Measurements from ENCODE around the gene MRAS.
A peak's percentile ranks its signal among the peaks of the same experiment; 100 is the strongest.
"Not testable (repeated sequence)": the region's sequence is repeated elsewhere in the genome, so short reads cannot be mapped to it uniquely, and the experiment has no call there.

Gene MRAS

GRCh38 chr3:138365253-138365555, 16.8 kb downstream of the MRAS start:
- H3K27ac Mint-ChIP-seq = peak overlapping the region; percentile 95
- no peaks in the 10 kb centered on the region for H3K9me3 Mint-ChIP-seq
- H3K36me3 Mint-ChIP-seq (ENCODE audit: low read depth) = peaks cover 27% of the 10 kb centered on the region
- peaks cover 75% of the 10 kb centered on the region for H3K4me1 Mint-ChIP-seq (ENCODE audit: low read depth)
- no peak overlapping the region for H3K4me3 Mint-ChIP-seq
- intact Hi-C loops (cut with micrococcal nuclease) = no loop called here
- H3K27me3 Mint-ChIP-seq = no peaks in the 10 kb centered on the region

GRCh38 chr3:138366006-138366759, 17.8 kb downstream of the MRAS start:
- peaks cover 23% of the 10 kb centered on the region for H3K36me3 Mint-ChIP-seq (ENCODE audit: low read depth)
- H3K27ac Mint-ChIP-seq = peak overlapping the region; percentile 95
- no peaks in the 10 kb centered on the region for H3K27me3 Mint-ChIP-seq
- H3K4me1 Mint-ChIP-seq (ENCODE audit: low read depth) = peaks cover 81% of the 10 kb centered on the region
- no peak overlapping the region for H3K4me3 Mint-ChIP-seq
- intact Hi-C loops (cut with micrococcal nuclease) = loop anchor here (2.0 kb wide), 1 partner anchor 17 kb away; the partner anchor contains the start of gene MRAS
- peaks cover 7% of the 10 kb centered on the region for H3K9me3 Mint-ChIP-seq

GRCh38 chr3:138367326-138367850, 19.0 kb downstream of the MRAS start:
- Mint-ChIP-seq H3K4me3 (peak overlapping the region; percentile 2), H3K27me3 (no peaks in the 10 kb centered on the region), H3K4me1 (ENCODE audit: low read depth) (peaks cover 87% of the 10 kb centered on the region), H3K27ac (peak overlapping the region; percentile 95), H3K36me3 (ENCODE audit: low read depth) (peaks cover 19% of the 10 kb centered on the region), H3K9me3 (peaks cover 7% of the 10 kb centered on the region)
- intact Hi-C loops (cut with micrococcal nuclease) = loop anchor here (2.0 kb wide), 1 partner anchor 19 kb away; the partner anchor contains the start of gene MRAS

- Mint-ChIP-seq H3K27me3 (no peaks in the 10 kb centered on the region), H3K36me3 (ENCODE audit: low read depth) (peaks cover 18% of the 10 kb centered on the region), H3K9me3 (peaks cover 7% of the 10 kb centered on the region), H3K4me3 (peak overlapping the region; percentile 47), H3K27ac (peak overlapping the region; percentile 95), H3K4me1 (ENCODE audit: low read depth) (peaks cover 85% of the 10 kb centered on the region)
- intact Hi-C loops (cut with micrococcal nuclease) = loop anchor here (2.0 kb wide), 1 partner anchor 19 kb away; the partner anchor contains the start of gene MRAS
These were observed 19.5 kb downstream of the MRAS start for GRCh38 chr3:138367911-138368310.

- Mint-ChIP-seq H3K9me3 (peaks cover 10% of the 10 kb centered on the region), H3K36me3 (ENCODE audit: low read depth) (peaks cover 24% of the 10 kb centered on the region), H3K27me3 (no peaks in the 10 kb centered on the region), H3K27ac (peak overlapping the region; percentile 79), H3K4me1 (ENCODE audit: low read depth) (peaks cover 90% of the 10 kb centered on the region), H3K4me3 (no peak overlapping the region)
- intact Hi-C loops (cut with micrococcal nuclease) = no loop called here
These were observed 20.9 kb downstream of the MRAS start for GRCh38 chr3:138369151-138369900.

GRCh38 chr3:138370321-138370720, 21.9 kb downstream of the MRAS start:
- Mint-ChIP-seq H3K36me3 (ENCODE audit: low read depth) (peaks cover 34% of the 10 kb centered on the region), H3K4me1 (ENCODE audit: low read depth) (peaks cover 84% of the 10 kb centered on the region), H3K27ac (peak overlapping the region; percentile 79), H3K27me3 (no peaks in the 10 kb centered on the region), H3K4me3 (no peak overlapping the region), H3K9me3 (peaks cover 15% of the 10 kb centered on the region)
- intact Hi-C loops (cut with micrococcal nuclease) = no loop called here

GRCh38 chr3:138371070-138371965, 22.9 kb downstream of the MRAS start:
- Mint-ChIP-seq H3K9me3 (peaks cover 15% of the 10 kb centered on the region), H3K27me3 (no peaks in the 10 kb centered on the region), H3K4me1 (ENCODE audit: low read depth) (peaks cover 75% of the 10 kb centered on the region), H3K4me3 (peak overlapping the region; percentile 27), H3K27ac (peak overlapping the region; percentile 79), H3K36me3 (ENCODE audit: low read depth) (peaks cover 44% of the 10 kb centered on the region)
- intact Hi-C loops (cut with micrococcal nuclease) = loop anchor here (1.0 kb wide), 2 partner anchors 11 to 39 kb away; no protein-coding TSS in a partner anchor

GRCh38 chr3:138373087-138373735, 24.8 kb downstream of the MRAS start:
- H3K9me3 Mint-ChIP-seq = peaks cover 15% of the 10 kb centered on the region
- no peaks in the 10 kb centered on the region for H3K27me3 Mint-ChIP-seq
- peaks cover 62% of the 10 kb centered on the region for H3K36me3 Mint-ChIP-seq (ENCODE audit: low read depth)
- peak overlapping the region; percentile 57 for H3K27ac Mint-ChIP-seq
- intact Hi-C loops (cut with micrococcal nuclease) = no loop called here
- no peak overlapping the region for H3K4me3 Mint-ChIP-seq
- H3K4me1 Mint-ChIP-seq (ENCODE audit: low read depth) = peaks cover 67% of the 10 kb centered on the region

- H3K4me3 Mint-ChIP-seq = no peak overlapping the region
- intact Hi-C loops (cut with micrococcal nuclease) = no loop called here
- H3K9me3 Mint-ChIP-seq = peaks cover 15% of the 10 kb centered on the region
- H3K27me3 Mint-ChIP-seq = no peaks in the 10 kb centered on the region
- peaks cover 67% of the 10 kb centered on the region for H3K4me1 Mint-ChIP-seq (ENCODE audit: low read depth)
- peaks cover 68% of the 10 kb centered on the region for H3K36me3 Mint-ChIP-seq (ENCODE audit: low read depth)
- no peak overlapping the region for H3K27ac Mint-ChIP-seq
These were observed 25.3 kb downstream of the MRAS start for GRCh38 chr3:138373736-138374094.

- Mint-ChIP-seq H3K4me3 (no peak overlapping the region), H3K9me3 (peaks cover 15% of the 10 kb centered on the region), H3K36me3 (ENCODE audit: low read depth) (peaks cover 77% of the 10 kb centered on the region)
These were observed 26.3 kb downstream of the MRAS start for GRCh38 chr3:138374573-138375134.

GRCh38 chr3:138375447-138375846, 27.1 kb downstream of the MRAS start:
- Mint-ChIP-seq H3K27ac (no peak overlapping the region), H3K4me3 (no peak overlapping the region), H3K27me3 (no peaks in the 10 kb centered on the region), H3K4me1 (ENCODE audit: low read depth) (peaks cover 62% of the 10 kb centered on the region), H3K36me3 (ENCODE audit: low read depth) (peaks cover 85% of the 10 kb centered on the region), H3K9me3 (peaks cover 15% of the 10 kb centered on the region)
- intact Hi-C loops (cut with micrococcal nuclease) = no loop called here

More at GRCh38 chr3:138374573-138375134, 26.3 kb downstream of the MRAS start:
- Mint-ChIP-seq H3K4me1 (ENCODE audit: low read depth) (peaks cover 63% of the 10 kb centered on the region), H3K27ac (no peak overlapping the region), H3K27me3 (no peaks in the 10 kb centered on the region)
- intact Hi-C loops (cut with micrococcal nuclease) = no loop called here

- Mint-ChIP-seq H3K27me3 (no peaks in the 10 kb centered on the region), H3K4me3 (no peak overlapping the region), H3K9me3 (peaks cover 8% of the 10 kb centered on the region), H3K36me3 (ENCODE audit: low read depth) (peaks cover 87% of the 10 kb centered on the region), H3K4me1 (ENCODE audit: low read depth) (peaks cover 58% of the 10 kb centered on the region), H3K27ac (no peak overlapping the region)
- intact Hi-C loops (cut with micrococcal nuclease) = no loop called here
These were observed 28.3 kb downstream of the MRAS start for GRCh38 chr3:138376663-138377062.

- H3K27me3 Mint-ChIP-seq; H3K27ac Mint-ChIP-seq; H3K4me3 Mint-ChIP-seq; intact Hi-C loops (cut with micrococcal nuclease); H3K9me3 Mint-ChIP-seq: not testable (repeated sequence)
- peaks cover 58% of the 10 kb centered on the region for H3K4me1 Mint-ChIP-seq (ENCODE audit: low read depth)
- H3K36me3 Mint-ChIP-seq (ENCODE audit: low read depth) = peaks cover 87% of the 10 kb centered on the region
These were observed 28.8 kb downstream of the MRAS start for GRCh38 chr3:138377212-138377611.
